Skeletal muscle tissue (tissue), 4 donors: ENCODE measurements around the gene NSMF. TPM values are rescaled to one million over a fixed set of nuclear protein-coding genes. Genes with fewer than 3 reads are reported as not detected.

Source experiments
- H3K27ac ChIP-seq: one replicate; pipeline ENCODE4 v1.7.0; 2013; ENCODE audit warnings: mild to moderate bottlenecking, low read depth, low read length, inconsistent platforms
- H3K27me3 ChIP-seq, 3 donors: one replicate each; pipeline ENCODE4 v1.7.0; 2013; ENCODE audit warnings: low read length in 3 of 3; ENCODE audit not compliant: control insufficient read depth in 3 of 3, insufficient read depth in 3 of 3
- H3K36me3 ChIP-seq, 3 donors: one replicate each; pipeline ENCODE4 v1.7.0; 2013; ENCODE audit warnings: low read length in 3 of 3; ENCODE audit not compliant: control insufficient read depth in 3 of 3, insufficient read depth in 3 of 3
- H3K4me1 ChIP-seq, 3 donors: one replicate each; pipeline ENCODE4 v1.7.0; 2013; ENCODE audit warnings: low read length in 3 of 3, mild to moderate bottlenecking in 3 of 3; ENCODE audit not compliant: control insufficient read depth in 3 of 3, insufficient read depth in 3 of 3
- H3K4me3 ChIP-seq, 3 donors: one replicate each; pipeline ENCODE4 v1.7.0; 2013; ENCODE audit warnings: low read length in 3 of 3
- H3K9ac ChIP-seq, 3 donors: one replicate each; pipeline ENCODE4 v1.7.0; 2013; ENCODE audit warnings: low read length in 3 of 3, mild to moderate bottlenecking in 3 of 3, moderate library complexity in 2 of 3, low read depth in 1 of 3
- H3K9me3 ChIP-seq, 3 donors: one replicate each; pipeline ENCODE4 v1.7.0; 2013; ENCODE audit warnings: low read length in 3 of 3; ENCODE audit not compliant: control insufficient read depth in 3 of 3
- total RNA-seq: library from RNA; depleted of rRNA; stranded (reverse); fragments of >200 nt; gene quantifications from one replicate; pipeline ENCODE4 v1.2.3, GENCODE V29; 2014
- donor health status: Osteomylitis.

Gene NSMF
- total RNA-seq, 1 donor from 2014 or later = 4.2 TPM

DNA sequence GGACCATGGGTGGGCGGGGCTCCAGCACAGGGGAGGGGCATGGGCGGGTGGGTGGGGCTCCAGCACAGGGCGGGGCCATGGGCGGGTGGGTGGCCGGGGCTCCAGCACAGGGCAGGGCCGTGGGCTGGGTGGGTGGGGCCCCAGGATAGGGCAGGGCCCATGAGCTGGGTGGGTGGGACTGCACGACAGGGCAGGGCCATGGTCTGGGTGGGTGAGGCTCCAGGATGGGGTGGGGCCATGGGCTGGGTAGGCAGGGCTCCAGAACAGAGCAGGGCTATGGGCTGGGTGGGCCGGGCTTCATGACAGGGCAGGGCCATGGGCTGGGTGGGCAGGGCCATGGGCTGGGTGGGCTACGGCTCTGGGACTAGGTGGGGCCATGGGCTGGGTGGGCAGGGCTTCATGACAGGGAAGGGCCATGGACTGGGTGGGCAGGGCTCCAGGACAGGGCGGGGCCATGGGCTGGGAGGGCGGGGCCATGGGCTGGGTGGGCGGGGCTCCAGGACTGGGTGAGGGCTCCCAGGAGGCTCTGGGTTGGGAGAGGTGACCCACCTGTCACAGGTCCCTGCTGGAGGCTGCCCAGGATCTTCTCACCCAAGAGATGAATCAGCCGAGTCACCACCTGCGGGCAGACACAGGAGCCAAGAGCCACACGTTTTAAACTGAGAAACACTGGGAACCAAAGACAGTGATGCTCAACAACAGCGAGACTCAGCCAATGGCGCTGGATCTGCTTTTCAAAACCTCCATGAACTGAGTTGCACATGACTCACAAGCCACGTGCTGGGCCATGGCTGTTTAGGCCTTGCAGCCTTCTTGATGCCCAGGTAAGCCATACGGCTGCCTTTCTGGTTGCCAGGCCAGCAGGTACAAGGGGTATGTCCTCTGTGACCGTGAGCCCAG, 33.6 kb upstream of the NSMF start:
- Histone ChIP-seq H3K27me3 (no peaks in the 10 kb centered on the region), H3K9me3 (no peaks in the 10 kb centered on the region), H3K36me3 (peaks cover 7 to 36% (median 14%) of the 10 kb centered on the region in 3 donors), H3K27ac (no peak overlapping the region), H3K9ac (no peak overlapping the region), H3K4me3 (no peak overlapping the region), H3K4me1 (peaks cover 0 to 13% (median 7%) of the 10 kb centered on the region in 3 donors)

- no peak overlapping the region for H3K9ac ChIP-seq
- no peak overlapping the region for H3K27ac ChIP-seq
- H3K4me1 ChIP-seq = peaks cover 0 to 13% (median 6%) of the 10 kb centered on the region in 3 donors
- peaks cover 6 to 38% (median 12%) of the 10 kb centered on the region in 3 donors for H3K36me3 ChIP-seq
- H3K4me3 ChIP-seq = no peak overlapping the region
- no peaks in the 10 kb centered on the region for H3K27me3 ChIP-seq
- H3K9me3 ChIP-seq = no peaks in the 10 kb centered on the region
These were observed 32.8 kb upstream of the NSMF start for GRCh38 chr9:137491735-137492432.

- peaks cover 0 to 13% (median 6%) of the 10 kb centered on the region in 3 donors for H3K4me1 ChIP-seq
- peaks cover 6 to 38% (median 12%) of the 10 kb centered on the region in 3 donors for H3K36me3 ChIP-seq
- H3K27ac ChIP-seq = no peak overlapping the region
- H3K4me3 ChIP-seq = no peak overlapping the region
- no peaks in the 10 kb centered on the region for H3K27me3 ChIP-seq
- no peaks in the 10 kb centered on the region for H3K9me3 ChIP-seq
- no peak overlapping the region for H3K9ac ChIP-seq
These were observed 31.5 kb upstream of the NSMF start for GRCh38 chr9:137490532-137491186.

- no peaks in the 10 kb centered on the region for H3K9me3 ChIP-seq
These were observed 29.8 kb upstream of the NSMF start for GRCh38 chr9:137488906-137489305.

DNA sequence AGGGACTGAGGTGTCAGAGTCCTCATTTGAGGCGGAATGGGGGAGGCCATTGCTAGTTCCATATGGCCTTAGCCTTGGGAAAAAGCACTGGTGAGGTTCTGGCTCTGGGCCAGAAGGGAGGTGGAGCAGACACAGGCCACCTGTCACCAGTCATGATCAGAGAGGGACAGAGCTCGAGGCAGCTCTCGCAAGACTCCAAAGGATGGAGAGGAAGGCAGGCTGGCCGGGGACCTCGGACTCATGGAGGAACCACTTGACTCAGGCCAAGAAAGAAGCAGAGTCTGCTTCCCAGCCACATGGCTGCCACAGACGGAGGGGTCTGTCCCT, 29.2 kb upstream of the NSMF start:
- Histone ChIP-seq H3K27me3 (no peaks in the 10 kb centered on the region), H3K36me3 (peaks cover 6 to 38% (median 12%) of the 10 kb centered on the region in 3 donors), H3K9me3 (no peaks in the 10 kb centered on the region)

More at GRCh38 chr9:137488906-137489305, 29.8 kb upstream of the NSMF start:
- Histone ChIP-seq H3K4me1 (peaks cover 0 to under 1% (median 0%) of the 10 kb centered on the region in 3 donors), H3K9ac (peak overlapping the region in 1 of 3 donors; percentile 5), H3K4me3 (no peak overlapping the region), H3K27ac (no peak overlapping the region), H3K27me3 (no peaks in the 10 kb centered on the region), H3K36me3 (peaks cover 6 to 38% (median 12%) of the 10 kb centered on the region in 3 donors)

GRCh38 chr9:137487454-137488326, 28.6 kb upstream of the NSMF start:
- H3K27ac ChIP-seq = no peak overlapping the region
- no peaks in the 10 kb centered on the region for H3K9me3 ChIP-seq
- peaks cover 6 to 38% (median 12%) of the 10 kb centered on the region in 3 donors for H3K36me3 ChIP-seq
- H3K9ac ChIP-seq = no peak overlapping the region
- H3K4me1 ChIP-seq = no peaks in the 10 kb centered on the region
- H3K27me3 ChIP-seq = no peaks in the 10 kb centered on the region
- no peak overlapping the region for H3K4me3 ChIP-seq

More for the DNA sequence above, 29.2 kb upstream of the NSMF start:
- Histone ChIP-seq H3K27ac (no peak overlapping the region), H3K4me3 (no peak overlapping the region), H3K9ac (no peak overlapping the region), H3K4me1 (no peaks in the 10 kb centered on the region)

- Histone ChIP-seq H3K4me1 (peaks cover 2 to 6% (median 4%) of the 10 kb centered on the region in 3 donors), H3K4me3 (no peak overlapping the region), H3K27me3 (no peaks in the 10 kb centered on the region), H3K9ac (no peak overlapping the region), H3K36me3 (peaks cover 6 to 38% (median 11%) of the 10 kb centered on the region in 3 donors), H3K27ac (no peak overlapping the region), H3K9me3 (no peaks in the 10 kb centered on the region)
These were observed 27.7 kb upstream of the NSMF start for GRCh38 chr9:137486545-137487453.

DNA sequence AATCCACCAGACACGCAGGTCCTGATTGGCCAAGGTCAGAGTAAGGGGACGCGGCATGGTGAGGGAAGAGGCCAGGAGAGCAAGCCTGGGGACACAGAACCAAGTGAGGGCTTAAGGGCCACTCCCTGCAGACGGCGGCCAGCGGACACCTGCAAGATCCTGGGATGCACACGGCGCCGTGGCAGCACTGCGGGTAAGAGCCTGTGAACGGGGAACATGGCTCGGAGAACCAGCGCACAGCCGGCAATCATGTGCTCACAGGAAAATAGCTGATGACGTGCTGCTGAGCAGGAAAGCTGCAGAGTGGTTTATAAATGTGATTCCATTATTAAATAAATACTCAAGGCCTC, 27.0 kb upstream of the NSMF start:
- no peaks in the 10 kb centered on the region for H3K27me3 ChIP-seq
- no peak overlapping the region for H3K27ac ChIP-seq
- no peak overlapping the region for H3K4me3 ChIP-seq
- peaks cover 2 to 33% (median 7%) of the 10 kb centered on the region in 3 donors for H3K36me3 ChIP-seq
- no peaks in the 10 kb centered on the region for H3K9me3 ChIP-seq
- no peak overlapping the region for H3K9ac ChIP-seq
- peaks cover 2 to 6% (median 5%) of the 10 kb centered on the region in 3 donors for H3K4me1 ChIP-seq
